Testis (tissue), 2 donors: Measurements from ENCODE around the gene FALEC.

ENCODE experiments used
- POLR2A ChIP-seq: fragments of 450-650 bp; IDR thresholded peaks from one replicate; pipeline ENCODE4 v1.6.1; 2017; ENCODE audit warnings: antibody characterized with exemption, mild to moderate bottlenecking, moderate library complexity
- TF ChIP-seq, protein P1 (sequence below), 3 experiments: fragments of 450-650 bp in 2 of 3; fragments of 200-600 bp in 1 of 3; sonication (generic) in 1 of 3; IDR thresholded peaks; one replicate each; pipeline ENCODE4 v1.5.1; 2016 to 2019; ENCODE audit warnings: antibody characterized with exemption in 3 of 3, mild to moderate bottlenecking in 2 of 3, moderate library complexity in 1 of 3

DNA sequence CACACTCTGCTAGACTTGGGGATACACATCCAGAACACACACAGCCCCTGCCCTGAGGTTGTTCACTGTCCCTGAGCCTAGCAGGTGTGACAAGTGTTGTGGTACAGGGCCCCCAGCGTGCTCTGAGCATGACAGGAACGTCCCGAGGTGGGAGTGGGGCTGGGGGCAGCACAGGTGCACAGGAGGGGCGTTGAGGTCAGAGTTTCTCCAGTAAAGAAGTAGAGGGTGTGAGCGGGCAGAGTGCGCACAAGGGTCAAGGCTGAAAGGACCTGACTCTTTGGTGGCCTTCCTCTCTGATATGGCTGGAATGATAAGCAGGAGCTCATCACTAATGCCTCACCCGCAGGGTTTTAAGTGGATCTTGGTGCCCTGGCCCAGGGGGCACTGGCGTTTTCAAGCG lies 1.3 kb upstream of the FALEC start:
- TF ChIP-seq, protein P1, sequence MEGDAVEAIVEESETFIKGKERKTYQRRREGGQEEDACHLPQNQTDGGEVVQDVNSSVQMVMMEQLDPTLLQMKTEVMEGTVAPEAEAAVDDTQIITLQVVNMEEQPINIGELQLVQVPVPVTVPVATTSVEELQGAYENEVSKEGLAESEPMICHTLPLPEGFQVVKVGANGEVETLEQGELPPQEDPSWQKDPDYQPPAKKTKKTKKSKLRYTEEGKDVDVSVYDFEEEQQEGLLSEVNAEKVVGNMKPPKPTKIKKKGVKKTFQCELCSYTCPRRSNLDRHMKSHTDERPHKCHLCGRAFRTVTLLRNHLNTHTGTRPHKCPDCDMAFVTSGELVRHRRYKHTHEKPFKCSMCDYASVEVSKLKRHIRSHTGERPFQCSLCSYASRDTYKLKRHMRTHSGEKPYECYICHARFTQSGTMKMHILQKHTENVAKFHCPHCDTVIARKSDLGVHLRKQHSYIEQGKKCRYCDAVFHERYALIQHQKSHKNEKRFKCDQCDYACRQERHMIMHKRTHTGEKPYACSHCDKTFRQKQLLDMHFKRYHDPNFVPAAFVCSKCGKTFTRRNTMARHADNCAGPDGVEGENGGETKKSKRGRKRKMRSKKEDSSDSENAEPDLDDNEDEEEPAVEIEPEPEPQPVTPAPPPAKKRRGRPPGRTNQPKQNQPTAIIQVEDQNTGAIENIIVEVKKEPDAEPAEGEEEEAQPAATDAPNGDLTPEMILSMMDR (IDR thresholded peaks at IDR 0.05) = no peak
- TF ChIP-seq POLR2A = no peak
